Astrocyte of the hippocampus (primary cell): ENCODE data around the gene ARHGEF28.
A peak's percentile ranks its signal among the peaks of the same experiment; 100 is the strongest.

ENCODE experiments used
- DNase-seq: peaks from one replicate; pipeline ENCODE4 v3.0.0; 2011; ENCODE audit warnings: low read depth, low spot score

The ARHGEF28 gene

DNA sequence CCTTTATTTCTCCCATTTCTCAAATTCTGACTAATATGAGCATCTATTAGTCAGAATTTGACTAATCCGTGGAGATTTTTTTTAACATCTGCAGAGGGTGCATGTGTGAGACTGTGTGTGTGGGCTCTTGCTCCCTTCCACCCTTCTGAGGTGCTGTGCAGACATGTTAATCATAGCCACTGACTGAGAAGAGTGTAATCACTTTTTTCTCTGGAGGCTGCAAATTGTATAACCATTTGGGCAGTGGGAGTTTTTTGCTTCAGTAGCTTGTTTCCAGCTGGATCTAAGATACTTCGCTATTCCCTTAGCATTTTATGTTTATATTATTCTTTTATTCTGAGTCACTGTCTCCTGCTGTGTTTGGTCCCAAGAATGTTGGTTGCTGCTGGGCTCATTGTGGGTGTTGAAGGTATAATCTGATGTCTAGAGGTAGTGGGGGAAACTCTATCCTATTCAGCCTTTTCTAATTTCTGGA is 66.2 kb downstream of the ARHGEF28 start:
- DNase-seq, result peak; percentile 76

GRCh38 chr5:73692981-73693380 is 67.0 kb downstream of the ARHGEF28 start:
- DNase-seq, result no peak

GRCh38 chr5:73693573-73694061 is 67.6 kb downstream of the ARHGEF28 start:
- DNase-seq, result peak; percentile 61

DNA sequence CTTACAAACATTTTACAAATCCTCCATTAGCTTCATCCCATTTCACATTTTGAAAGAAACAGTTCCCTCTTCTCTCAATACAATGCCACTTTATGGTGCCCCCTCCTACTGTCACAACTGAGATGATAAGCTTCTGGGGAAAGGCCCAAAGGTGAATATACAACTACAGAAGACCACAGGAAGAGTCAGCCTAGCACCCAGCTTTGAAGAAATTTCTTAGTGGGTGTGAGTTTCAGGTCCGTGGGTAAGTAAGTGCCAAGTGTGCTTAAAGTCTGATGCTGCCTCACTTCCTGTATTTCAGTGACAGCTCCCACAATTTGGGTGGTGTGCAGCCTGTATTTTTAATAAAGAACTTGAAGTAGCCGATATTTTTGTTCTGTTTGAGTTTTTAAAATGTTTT is 68.1 kb downstream of the ARHGEF28 start:
- DNase-seq, result no peak

DNA sequence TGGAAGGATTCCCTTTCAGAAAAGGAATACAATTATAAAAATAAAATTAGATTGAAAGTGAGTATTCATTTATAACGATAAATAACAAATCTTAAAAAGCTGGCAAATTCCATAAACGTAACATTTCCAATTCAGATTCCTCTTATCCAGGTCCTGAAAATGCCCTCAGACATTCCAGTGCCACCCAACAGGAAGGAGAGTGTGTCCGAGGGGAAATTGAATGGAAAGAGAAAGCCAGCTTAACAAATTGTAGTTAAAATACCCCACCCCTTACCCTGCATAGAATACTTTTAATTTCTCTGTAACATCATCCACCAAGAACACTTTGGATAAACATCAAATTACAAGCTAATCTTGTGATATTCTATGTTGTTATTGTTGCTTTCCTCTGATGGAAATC is 72.0 kb downstream of the ARHGEF28 start:
- DNase-seq, result no peak

- no peak for DNase-seq
These were observed 75.6 kb downstream of the ARHGEF28 start for GRCh38 chr5:73701566-73701965.

DNA sequence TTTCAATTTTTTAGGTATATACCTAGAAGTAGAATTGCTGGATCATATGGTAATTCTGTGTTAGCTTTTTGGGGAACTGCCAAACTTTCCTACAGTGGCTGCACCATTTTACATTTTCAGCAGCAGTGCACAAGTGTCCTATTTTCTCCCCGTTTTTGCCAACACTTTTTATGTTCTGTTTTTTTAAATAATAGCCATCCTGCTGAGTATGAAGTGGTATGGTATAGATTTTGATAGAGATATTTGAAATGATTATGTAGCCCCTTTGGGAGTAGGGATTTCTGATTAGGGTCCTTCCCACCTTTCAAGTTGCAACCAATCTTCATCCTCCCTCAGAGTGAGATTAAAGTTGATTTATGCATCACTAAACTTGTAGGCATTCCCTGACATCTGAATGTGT is 76.5 kb downstream of the ARHGEF28 start:
- DNase-seq, result no peak

DNA sequence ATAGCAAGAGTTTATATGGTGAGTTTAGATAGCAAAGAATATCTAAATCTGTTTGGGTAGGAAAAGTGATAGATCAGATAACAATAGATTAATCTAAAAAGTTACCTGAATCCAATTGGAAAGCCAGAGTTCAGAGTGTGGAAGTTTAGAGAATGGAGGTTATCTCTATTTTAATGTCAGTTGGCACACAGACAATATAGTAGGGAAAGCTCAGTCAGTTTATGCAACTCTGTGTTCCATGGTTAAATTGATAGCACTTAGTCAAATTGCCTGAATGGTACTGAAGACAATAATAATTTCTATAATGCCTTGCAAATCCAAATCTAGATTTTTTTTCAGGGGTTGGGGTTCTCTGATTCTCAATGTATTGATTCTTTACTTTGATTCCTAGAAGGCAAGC is 77.0 kb downstream of the ARHGEF28 start:
- no peak for DNase-seq

GRCh38 chr5:73705364-73705763 is 79.4 kb downstream of the ARHGEF28 start:
- no peak for DNase-seq

GRCh38 chr5:73706963-73707362 is 81.0 kb downstream of the ARHGEF28 start:
- peak; percentile 19 for DNase-seq

- DNase-seq, result peak; percentile 10
These were observed 83.6 kb downstream of the ARHGEF28 start for GRCh38 chr5:73709536-73710129.

DNA sequence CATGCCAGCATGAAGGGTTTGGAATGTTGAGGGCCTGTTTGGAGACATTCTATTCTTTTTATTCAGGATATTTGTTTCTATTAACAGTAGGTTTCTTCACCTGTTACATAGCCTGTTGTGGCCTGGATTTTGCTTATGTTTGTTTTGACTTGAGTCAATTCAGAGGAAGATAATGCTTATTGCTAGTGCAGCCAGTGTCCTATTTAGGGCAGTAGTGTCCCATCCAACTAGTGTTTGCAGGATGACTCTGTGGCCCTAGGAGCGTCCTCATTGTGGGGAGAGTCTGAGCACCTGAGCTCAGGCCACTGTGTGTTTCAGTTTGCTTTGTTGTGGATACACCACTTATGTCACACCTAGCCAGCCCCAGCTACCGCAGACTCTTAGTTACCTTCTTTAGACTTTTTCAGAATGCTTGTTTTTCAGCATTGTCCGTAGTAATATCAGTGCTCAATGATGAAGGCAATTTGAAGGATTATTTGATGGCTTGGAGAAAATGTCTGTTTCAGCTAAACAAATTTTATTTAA is 90.3 kb downstream of the ARHGEF28 start:
- no peak for DNase-seq

DNA sequence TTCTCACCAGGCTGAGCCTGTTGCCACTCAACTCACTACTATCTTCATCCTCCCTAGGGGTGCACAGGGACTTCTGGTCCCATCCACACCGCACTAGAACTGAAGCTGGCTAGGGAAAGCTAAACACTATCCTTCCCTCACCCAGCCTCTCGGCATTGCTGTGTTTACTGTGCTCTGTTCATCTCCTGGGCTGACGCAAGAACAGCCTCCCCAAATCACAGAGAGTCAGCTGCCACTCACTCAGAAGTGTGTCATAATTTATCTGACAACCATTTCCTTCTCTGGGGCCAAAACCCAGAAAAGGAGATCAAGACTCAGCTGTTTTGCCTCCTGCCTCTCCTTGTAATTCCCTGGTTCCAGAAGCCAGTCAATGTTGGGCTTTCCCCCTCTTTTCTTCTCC is 92.8 kb downstream of the ARHGEF28 start:
- DNase-seq, result no peak

DNA sequence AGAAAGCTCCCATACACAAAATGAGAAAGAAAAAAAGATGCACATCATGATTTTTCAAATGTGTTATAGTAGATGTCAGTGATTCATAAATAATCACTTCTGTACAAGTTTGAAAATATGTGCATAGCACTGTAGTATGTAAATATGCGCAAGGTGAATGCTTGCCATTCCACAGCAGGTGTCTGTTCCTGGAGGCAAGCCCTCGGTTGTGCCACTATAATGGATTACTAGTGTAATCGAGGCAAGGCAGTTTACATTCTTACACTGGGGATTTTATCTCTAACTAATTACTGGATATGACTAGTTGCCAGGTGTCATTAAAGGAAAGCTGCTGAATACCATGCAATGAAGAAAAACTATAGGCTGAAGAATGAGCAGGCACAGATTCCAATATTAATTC is 93.6 kb downstream of the ARHGEF28 start:
- no peak for DNase-seq

GRCh38 chr5:73722231-73722630 is 96.2 kb downstream of the ARHGEF28 start:
- DNase-seq, result peak; percentile 39

GRCh38 chr5:73726071-73726470 is 100.1 kb downstream of the ARHGEF28 start:
- DNase-seq, result no peak

DNA sequence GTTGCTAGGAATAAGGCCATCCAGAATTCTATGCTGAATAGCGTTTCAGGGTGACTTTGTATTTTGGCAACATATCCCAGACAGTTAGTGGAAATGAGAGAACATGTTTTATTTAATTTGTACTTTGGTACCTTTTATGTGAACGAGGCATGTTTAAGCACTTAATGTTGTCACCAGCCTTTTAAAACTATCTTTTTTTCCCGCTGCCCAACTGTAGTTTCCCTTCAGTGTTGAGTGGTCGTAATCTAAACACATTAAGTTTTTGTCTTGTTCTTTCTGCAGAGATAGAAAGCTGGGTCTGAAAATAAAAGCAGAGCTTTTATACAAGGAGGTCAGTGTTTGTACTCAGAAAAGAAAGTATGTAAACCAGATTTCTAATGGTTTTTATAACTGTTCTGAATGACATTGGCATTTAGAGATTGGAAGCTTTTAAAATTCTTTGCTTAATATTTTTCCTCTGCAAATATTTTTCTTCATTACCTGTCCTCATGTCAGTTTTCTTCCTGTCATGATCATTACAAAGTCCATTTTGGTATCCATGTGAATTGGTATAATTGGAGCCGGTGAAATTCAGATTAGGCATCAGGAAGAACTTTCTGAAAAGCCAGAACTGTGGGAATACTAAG is 100.7 kb downstream of the ARHGEF28 start:
- no peak for DNase-seq

DNA sequence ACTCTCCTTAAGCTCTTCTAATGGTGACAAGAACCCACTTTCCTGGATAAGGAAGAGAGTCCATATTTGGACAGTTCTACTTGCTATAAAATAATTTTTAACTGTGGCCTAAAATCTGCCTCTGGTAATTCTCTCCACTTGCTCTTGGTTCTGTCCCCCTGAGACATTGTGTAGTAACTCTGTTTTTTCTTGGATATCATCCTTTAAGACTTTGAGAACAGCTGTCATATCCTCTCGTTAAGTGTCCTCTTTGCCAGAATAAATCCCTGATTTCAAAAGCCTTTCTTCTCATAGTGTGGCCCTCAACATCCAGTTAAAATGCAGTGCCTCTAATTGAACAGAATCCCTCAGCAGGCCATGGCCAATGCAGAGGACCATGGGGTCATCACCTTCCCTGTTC is 101.5 kb downstream of the ARHGEF28 start:
- DNase-seq, result no peak

DNA sequence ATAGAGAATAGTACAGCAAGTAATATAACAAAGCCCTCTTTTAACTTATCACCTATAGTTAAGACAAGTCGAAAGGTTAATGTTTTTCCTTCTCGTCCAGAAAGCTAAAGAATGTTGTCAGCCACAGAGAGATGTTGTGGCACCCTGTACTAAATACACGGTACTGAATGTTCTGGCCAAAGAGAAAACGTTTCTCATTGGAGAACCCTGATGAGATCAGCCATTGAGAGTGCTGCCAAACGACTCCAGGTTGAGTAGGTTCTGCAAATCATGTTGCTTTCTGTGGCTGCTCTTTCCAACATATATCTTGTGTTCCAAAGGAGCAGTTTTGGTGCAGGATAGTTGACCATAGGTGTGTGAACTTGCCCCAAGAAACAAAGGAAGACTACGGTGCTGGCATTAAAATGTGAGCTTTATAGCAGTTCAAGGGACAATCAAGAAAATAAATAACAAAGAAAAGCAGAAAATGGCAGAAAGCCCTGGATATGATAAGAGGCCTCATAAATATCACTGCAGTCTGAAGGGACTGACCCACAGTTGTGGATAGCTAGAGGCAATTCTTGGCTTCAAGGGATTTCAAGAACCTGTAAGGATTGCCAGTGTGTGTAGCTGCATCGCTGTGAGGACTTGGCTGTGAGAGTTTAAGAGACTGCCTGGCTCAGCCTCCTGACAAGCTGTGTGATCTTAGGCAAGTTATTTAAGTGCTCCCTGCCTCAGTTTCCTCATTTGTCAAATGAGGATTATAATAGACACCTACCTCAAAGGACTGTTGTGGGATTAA is 102.7 kb downstream of the ARHGEF28 start:
- no peak for DNase-seq

DNA sequence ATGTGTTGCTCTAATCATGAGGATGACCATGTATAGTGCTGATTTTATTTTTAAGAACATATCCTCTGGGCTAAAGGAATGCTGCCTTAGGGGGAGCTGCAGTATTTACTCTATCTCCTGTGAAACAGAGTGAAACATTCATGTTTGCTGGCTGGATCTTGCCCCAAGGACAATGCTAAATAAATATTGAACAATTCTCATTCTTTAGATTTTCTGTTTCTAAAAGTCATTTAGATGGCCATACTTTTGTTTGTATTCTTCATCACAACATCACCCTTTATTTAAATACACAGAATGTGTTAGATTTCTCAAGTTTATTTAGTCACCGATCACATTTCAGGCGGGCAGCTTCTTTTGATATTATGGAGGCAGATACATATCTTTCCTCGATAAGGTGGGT is 103.3 kb downstream of the ARHGEF28 start:
- DNase-seq, result no peak

DNA sequence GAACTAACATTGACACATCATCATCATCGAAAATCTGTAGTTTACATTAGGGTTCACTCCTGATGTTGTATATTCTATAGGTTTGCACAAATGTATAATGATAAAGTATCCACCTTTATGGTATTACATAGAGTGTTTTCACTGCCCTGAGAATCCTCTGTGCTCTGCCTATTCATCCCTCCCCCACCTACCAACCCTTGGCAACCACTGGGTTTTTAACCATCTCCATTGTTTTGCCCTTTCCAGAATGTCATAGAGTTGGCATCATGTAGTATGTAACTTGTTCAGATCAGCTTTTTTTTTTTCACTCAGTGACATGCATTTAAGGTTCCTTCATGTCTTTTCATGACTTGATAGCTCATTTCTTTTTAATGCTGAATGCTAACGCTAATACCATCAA is 106.0 kb downstream of the ARHGEF28 start:
- DNase-seq, result no peak

GRCh38 chr5:73733219-73733618 is 107.2 kb downstream of the ARHGEF28 start:
- DNase-seq, result peak; percentile 20
